Mucosa of descending colon (tissue), 3 donors: Measurements from ENCODE around the gene POPDC3. TPM values are rescaled to one million over a fixed set of nuclear protein-coding genes. Genes with fewer than 3 reads are reported as not detected.
"Not testable (repeated sequence)": the region's sequence is repeated elsewhere in the genome, so short reads cannot be mapped to it uniquely, and the experiment has no call there.

Source experiments
- ATAC-seq: fragments of 200-7000 bp; cut with Tn5 transposase; one replicate; pipeline ENCODE4 v1.9.1; 2020; ENCODE audit warnings: mild to moderate bottlenecking, moderate library complexity
- DNase-seq, 3 donors: peaks; one replicate each; pipeline ENCODE4 v3.0.0-alpha.2; 2020
- H3K36me3 ChIP-seq: fragments of 200-600 bp; one replicate; pipeline ENCODE4 v1.8.0; 2021; ENCODE audit warnings: low read depth, mild to moderate bottlenecking
- H3K4me1 ChIP-seq: fragments of 200-600 bp; one replicate; pipeline ENCODE4 v1.8.0; 2021; ENCODE audit warnings: low read depth, mild to moderate bottlenecking
- H3K4me3 ChIP-seq: fragments of 200-600 bp; one replicate; pipeline ENCODE4 v1.8.0; 2021; ENCODE audit warnings: mild to moderate bottlenecking
- H3K9me3 ChIP-seq: fragments of 200-600 bp; one replicate; pipeline ENCODE4 v1.8.0; 2021; ENCODE audit warnings: mild to moderate bottlenecking
- intact Hi-C, 2 donors: fragments of 100-400 bp; cut with DNase I in 1 of 2; cut with micrococcal nuclease in 1 of 2; formaldehyde crosslinking; loops; one replicate each; pipeline versions ENCODE4 v1.11.0 to v1.11.1; 2022; cut with DNase I, micrococcal nuclease
- total RNA-seq, 3 donors: library from RNA; stranded (reverse); fragmentation: NEBNext Ultra II Directional in 2 of 3; extraction: Animal tissue kit (Norgen Biotek cat#: 25700) in 2 of 3; gene quantifications; one replicate each; pipeline versions ENCODE4 v1.2.1 to v1.2.4, GENCODE V29; 2021 to 2023
- TF ChIP-seq, protein P1 (sequence below): fragments of 200-600 bp; IDR thresholded peaks from one replicate; pipeline ENCODE4 v1.8.0; 2022; ENCODE audit warnings: antibody characterized with exemption, mild to moderate bottlenecking
- donor health status: DM: no; HTN: no; CAD: no; lungs with moderate emphysema.
- donor health status: DM: no; HTN: no; CAD: no.
- donor health status: DM: no; HTN: yes; CAD: no.

The POPDC3 gene
- total RNA-seq, 3 donors from 2014 or later, result 0.73 TPM; not detected in 2

DNA sequence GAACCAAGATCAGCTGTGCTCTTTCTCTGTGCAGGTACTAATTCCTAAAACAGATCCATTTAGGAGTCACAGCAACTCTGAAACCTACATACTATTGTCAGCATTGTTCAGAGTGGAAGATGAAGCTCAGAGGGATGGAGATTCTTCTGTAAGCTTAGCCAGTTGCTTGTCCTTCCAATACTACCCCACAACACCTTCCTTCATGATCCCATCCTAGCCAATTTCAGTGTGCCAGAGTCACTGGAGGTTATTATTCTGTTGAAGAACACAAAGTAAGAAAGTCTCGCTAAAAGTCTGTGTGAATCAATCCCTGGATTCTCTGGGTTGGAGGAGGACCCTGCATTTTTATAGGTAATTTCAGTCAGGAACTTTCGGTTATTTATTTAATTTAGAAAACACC, 2.3 kb downstream of the POPDC3 start:
- Histone ChIP-seq H3K36me3 (no peaks in the 10 kb centered on the region), H3K4me1 (peaks cover 3% of the 10 kb centered on the region), H3K9me3 (no peaks in the 10 kb centered on the region), H3K4me3 (no peak overlapping the region)
- DNase-seq, result no peak
- intact Hi-C loops, result no loop called here
- TF ChIP-seq, protein P1, sequence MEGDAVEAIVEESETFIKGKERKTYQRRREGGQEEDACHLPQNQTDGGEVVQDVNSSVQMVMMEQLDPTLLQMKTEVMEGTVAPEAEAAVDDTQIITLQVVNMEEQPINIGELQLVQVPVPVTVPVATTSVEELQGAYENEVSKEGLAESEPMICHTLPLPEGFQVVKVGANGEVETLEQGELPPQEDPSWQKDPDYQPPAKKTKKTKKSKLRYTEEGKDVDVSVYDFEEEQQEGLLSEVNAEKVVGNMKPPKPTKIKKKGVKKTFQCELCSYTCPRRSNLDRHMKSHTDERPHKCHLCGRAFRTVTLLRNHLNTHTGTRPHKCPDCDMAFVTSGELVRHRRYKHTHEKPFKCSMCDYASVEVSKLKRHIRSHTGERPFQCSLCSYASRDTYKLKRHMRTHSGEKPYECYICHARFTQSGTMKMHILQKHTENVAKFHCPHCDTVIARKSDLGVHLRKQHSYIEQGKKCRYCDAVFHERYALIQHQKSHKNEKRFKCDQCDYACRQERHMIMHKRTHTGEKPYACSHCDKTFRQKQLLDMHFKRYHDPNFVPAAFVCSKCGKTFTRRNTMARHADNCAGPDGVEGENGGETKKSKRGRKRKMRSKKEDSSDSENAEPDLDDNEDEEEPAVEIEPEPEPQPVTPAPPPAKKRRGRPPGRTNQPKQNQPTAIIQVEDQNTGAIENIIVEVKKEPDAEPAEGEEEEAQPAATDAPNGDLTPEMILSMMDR, result no peak
- ATAC-seq, result no peak

DNA sequence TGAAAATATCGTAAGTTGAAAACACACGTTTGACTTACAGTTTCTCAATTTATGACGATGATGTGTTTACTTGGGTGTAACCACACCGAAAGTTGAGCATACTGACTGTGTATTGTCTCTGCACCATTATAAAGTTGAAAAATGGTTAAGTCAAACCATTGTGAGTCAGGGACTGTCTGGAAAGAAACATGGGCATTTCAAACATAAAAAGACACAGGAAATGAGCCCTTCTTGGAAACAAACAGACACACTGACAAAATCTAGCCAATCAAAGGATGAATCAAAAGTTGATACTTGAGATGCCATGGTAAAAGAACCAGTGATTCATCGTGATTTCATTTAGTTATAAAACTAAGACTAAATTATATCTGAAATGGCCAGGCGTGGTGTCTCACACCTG, 5.3 kb downstream of the POPDC3 start:
- Histone ChIP-seq H3K36me3 (no peaks in the 10 kb centered on the region), H3K9me3 (no peaks in the 10 kb centered on the region), H3K4me3 (no peak overlapping the region), H3K4me1 (peaks cover 2% of the 10 kb centered on the region)
- TF ChIP-seq, protein P1, result no peak
- DNase-seq, result no peak
- intact Hi-C loops, result no loop called here
- no peak for ATAC-seq

DNA sequence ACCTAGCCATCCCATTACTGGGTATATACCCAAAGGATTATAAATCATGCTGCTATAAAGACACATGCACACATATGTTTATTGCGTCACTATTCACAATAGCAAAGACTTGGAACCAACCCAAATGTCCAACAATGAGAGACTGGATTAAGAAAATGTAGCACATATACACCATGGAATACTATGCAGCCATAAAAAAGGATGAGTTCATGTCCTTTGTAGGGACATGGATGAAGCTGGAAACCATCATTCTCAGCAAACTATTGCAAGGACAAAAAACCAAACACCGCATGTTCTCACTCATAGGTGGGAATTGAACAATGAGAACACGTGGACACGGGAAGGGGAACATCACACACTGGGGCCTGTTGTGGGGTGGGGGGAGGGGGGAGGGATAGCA, 7.3 kb downstream of the POPDC3 start:
- H3K36me3 ChIP-seq, H3K4me3 ChIP-seq, intact Hi-C loops, H3K4me1 ChIP-seq, H3K9me3 ChIP-seq, ATAC-seq, DNase-seq: not testable (repeated sequence)

DNA sequence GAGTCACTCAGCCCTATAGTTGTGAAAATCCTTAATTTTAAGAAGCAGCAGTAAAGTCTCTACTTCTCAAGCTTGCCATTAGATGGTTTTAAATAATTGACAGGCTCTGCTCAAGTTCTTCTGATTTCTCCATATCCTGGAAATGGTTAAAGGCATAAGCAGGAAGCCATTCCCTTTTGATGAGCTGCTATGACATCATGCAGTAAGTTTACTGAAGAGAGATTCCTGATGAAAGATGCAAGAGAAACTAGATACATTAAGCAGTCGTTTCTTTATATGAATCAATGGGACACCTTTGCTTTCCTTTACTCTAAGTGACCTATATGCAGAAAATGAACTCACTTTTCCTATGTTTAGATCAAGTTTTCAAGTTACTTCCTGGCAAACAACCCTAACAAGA, 9.8 kb downstream of the POPDC3 start:
- intact Hi-C loops, result no loop called here

DNA sequence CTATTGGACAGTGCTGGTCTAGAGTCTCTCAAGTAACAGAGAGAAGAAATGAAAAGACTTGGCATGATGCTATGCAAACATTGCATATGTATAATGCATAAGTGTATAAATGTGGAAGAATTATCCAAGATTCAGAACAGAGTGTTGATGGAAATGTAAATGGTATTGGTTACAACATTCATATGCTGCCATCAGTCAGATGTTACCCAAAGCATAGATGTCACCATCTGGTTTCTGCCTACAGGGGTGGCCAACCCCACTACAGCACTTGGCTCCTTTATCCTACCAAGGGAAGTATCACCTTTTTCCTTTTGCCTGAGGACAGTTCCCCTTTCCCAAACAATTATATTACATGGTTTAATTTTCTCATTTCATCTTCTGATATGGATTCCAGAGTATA, 11.9 kb downstream of the POPDC3 start:
- H3K4me3 ChIP-seq, result no peak overlapping the region
- TF ChIP-seq, protein P1, result no peak
- no peaks in the 10 kb centered on the region for H3K4me1 ChIP-seq
- H3K36me3 ChIP-seq, result no peaks in the 10 kb centered on the region
- ATAC-seq (no peak), DNase-seq (no peak)
- intact Hi-C loops, result no loop called here
- H3K9me3 ChIP-seq, result no peaks in the 10 kb centered on the region

More for the DNA sequence above, 9.8 kb downstream of the POPDC3 start:
- H3K9me3 ChIP-seq, result no peaks in the 10 kb centered on the region
- H3K4me3 ChIP-seq, result no peak overlapping the region
- TF ChIP-seq, protein P1, result no peak
- no peaks in the 10 kb centered on the region for H3K4me1 ChIP-seq
- H3K36me3 ChIP-seq, result no peaks in the 10 kb centered on the region
- no peak for DNase-seq
- ATAC-seq, result no peak

- DNase-seq (no peak), ATAC-seq (no peak)
- Histone ChIP-seq H3K4me1 (no peaks in the 10 kb centered on the region), H3K9me3 (no peaks in the 10 kb centered on the region), H3K36me3 (no peaks in the 10 kb centered on the region), H3K4me3 (no peak overlapping the region)
- TF ChIP-seq, protein P1, result no peak
- intact Hi-C loops, result no loop called here
Observed at GRCh38 chr6:105164418-105164817, 15.4 kb downstream of the POPDC3 start.
